Effector CD8-positive, alpha-beta T cell (primary cell): ENCODE results near the gene ARHGAP5.

Source experiments
- DNase-seq: peaks from one replicate; lab custom pipeline; 2025; lab: John Stamatoyannopoulos, UW

The ARHGAP5 gene

GRCh38 chr14:32171469-32171868 is 94.4 kb downstream of the ARHGAP5 start:
- DNase-seq: no peak

GRCh38 chr14:32183151-32184058 is 106.3 kb downstream of the ARHGAP5 start:
- DNase-seq: no peak

- no peak for DNase-seq
These were observed 108.0 kb downstream of the ARHGAP5 start for GRCh38 chr14:32185097-32185496.

- no peak for DNase-seq
These were observed 109.1 kb downstream of the ARHGAP5 start for GRCh38 chr14:32186248-32186647.

GRCh38 chr14:32189811-32190210 is 112.7 kb downstream of the ARHGAP5 start:
- DNase-seq: no peak

- no peak for DNase-seq
These were observed 113.6 kb downstream of the ARHGAP5 start for GRCh38 chr14:32190673-32191072.

GRCh38 chr14:32192712-32193373 is 115.7 kb downstream of the ARHGAP5 start:
- no peak for DNase-seq

- DNase-seq: no peak
These were observed 116.4 kb downstream of the ARHGAP5 start for GRCh38 chr14:32193532-32193931.

- DNase-seq: no peak
These were observed 118.5 kb downstream of the ARHGAP5 start for GRCh38 chr14:32195636-32196035.

GRCh38 chr14:32197919-32198318 is 120.8 kb downstream of the ARHGAP5 start:
- DNase-seq: no peak

- no peak for DNase-seq
These were observed 123.5 kb downstream of the ARHGAP5 start for GRCh38 chr14:32200368-32201192.

GRCh38 chr14:32201193-32201815 is 124.2 kb downstream of the ARHGAP5 start:
- DNase-seq: peak; percentile 76

- peak; percentile 73 for DNase-seq
These were observed 124.8 kb downstream of the ARHGAP5 start, which contains the start of gene RNU6-7 for GRCh38 chr14:32201816-32202490. Gene RNU6-7 (plus strand): TSS chr14:32202045.

- DNase-seq: no peak
These were observed 125.4 kb downstream of the ARHGAP5 start for GRCh38 chr14:32202491-32202997.

GRCh38 chr14:32202998-32203882 is 126.1 kb downstream of the ARHGAP5 start, which contains the start of gene RNU6-8:
Gene RNU6-8 (minus strand): TSS chr14:32203269.
- peak; percentile 88 for DNase-seq

- no peak for DNase-seq
These were observed 126.8 kb downstream of the ARHGAP5 start for GRCh38 chr14:32203928-32204357.

- DNase-seq: no peak
These were observed 128.4 kb downstream of the ARHGAP5 start for GRCh38 chr14:32205554-32205953.

GRCh38 chr14:32205984-32206383 is 128.9 kb downstream of the ARHGAP5 start:
- DNase-seq: no peak

GRCh38 chr14:32206552-32206951 is 129.4 kb downstream of the ARHGAP5 start:
- no peak for DNase-seq

GRCh38 chr14:32208490-32208889 is 131.4 kb downstream of the ARHGAP5 start:
- no peak for DNase-seq
